Measurements from ENCODE around the gene CFAP69. TPM values are rescaled to one million over a fixed set of nuclear protein-coding genes. Genes with fewer than 3 reads are reported as not detected.

Gene CFAP69
- total RNA-seq, 1 donor from 2014 or later: 0.86 TPM

- Mint-ChIP-seq H3K4me1 (ENCODE audit: unreplicated experiment) (no peaks in the 10 kb centered on the region), H3K4me3 (ENCODE audit: unreplicated experiment) (no peak overlapping the region), H3K36me3 (ENCODE audit: unreplicated experiment) (no peaks in the 10 kb centered on the region), H3K27me3 (ENCODE audit: unreplicated experiment) (peaks cover 48% of the 10 kb centered on the region), H3K27ac (ENCODE audit: unreplicated experiment) (no peak overlapping the region), H3K9me3 (ENCODE audit: unreplicated experiment) (no peaks in the 10 kb centered on the region)
- TF ChIP-seq CTCF (IDR thresholded peaks at IDR 0.05): no peak
- DNase-seq (ENCODE audit: extremely low spot score, unreplicated experiment): no peak
Measured at GRCh38 chr7:90256778-90257177, 11.8 kb downstream of the CFAP69 start.

GRCh38 chr7:90261441-90261840 is 16.5 kb downstream of the CFAP69 start:
- no peaks in the 10 kb centered on the region for H3K36me3 Mint-ChIP-seq (ENCODE audit: unreplicated experiment)
- H3K27ac Mint-ChIP-seq (ENCODE audit: unreplicated experiment): no peak overlapping the region
- peaks cover 37% of the 10 kb centered on the region for H3K27me3 Mint-ChIP-seq (ENCODE audit: unreplicated experiment)
- H3K9me3 Mint-ChIP-seq (ENCODE audit: unreplicated experiment): no peaks in the 10 kb centered on the region
- no peak overlapping the region for H3K4me3 Mint-ChIP-seq (ENCODE audit: unreplicated experiment)
- no peak for DNase-seq (ENCODE audit: extremely low spot score, unreplicated experiment)
- H3K4me1 Mint-ChIP-seq (ENCODE audit: unreplicated experiment): no peaks in the 10 kb centered on the region
- TF ChIP-seq CTCF (IDR thresholded peaks at IDR 0.05): no peak

GRCh38 chr7:90262438-90262837 is 17.5 kb downstream of the CFAP69 start:
- no peaks in the 10 kb centered on the region for H3K9me3 Mint-ChIP-seq (ENCODE audit: unreplicated experiment)
- H3K27me3 Mint-ChIP-seq (ENCODE audit: unreplicated experiment): peaks cover 40% of the 10 kb centered on the region
- DNase-seq (ENCODE audit: extremely low spot score, unreplicated experiment): no peak
- H3K4me1 Mint-ChIP-seq (ENCODE audit: unreplicated experiment): no peaks in the 10 kb centered on the region
- TF ChIP-seq CTCF (IDR thresholded peaks at IDR 0.05): peak; percentile 56
- no peak overlapping the region for H3K27ac Mint-ChIP-seq (ENCODE audit: unreplicated experiment)
- no peak overlapping the region for H3K4me3 Mint-ChIP-seq (ENCODE audit: unreplicated experiment)
- no peaks in the 10 kb centered on the region for H3K36me3 Mint-ChIP-seq (ENCODE audit: unreplicated experiment)

GRCh38 chr7:90266808-90267207 is 21.8 kb downstream of the CFAP69 start:
- Mint-ChIP-seq H3K4me3 (ENCODE audit: unreplicated experiment) (no peak overlapping the region), H3K27me3 (ENCODE audit: unreplicated experiment) (peaks cover 48% of the 10 kb centered on the region), H3K9me3 (ENCODE audit: unreplicated experiment) (no peaks in the 10 kb centered on the region), H3K27ac (ENCODE audit: unreplicated experiment) (no peak overlapping the region), H3K4me1 (ENCODE audit: unreplicated experiment) (no peaks in the 10 kb centered on the region), H3K36me3 (ENCODE audit: unreplicated experiment) (no peaks in the 10 kb centered on the region)
- DNase-seq (ENCODE audit: extremely low spot score, unreplicated experiment): no peak
- no peak for TF ChIP-seq CTCF (IDR thresholded peaks at IDR 0.05)

GRCh38 chr7:90267263-90267858 is 22.4 kb downstream of the CFAP69 start:
- Mint-ChIP-seq H3K27ac (ENCODE audit: unreplicated experiment) (no peak overlapping the region), H3K4me3 (ENCODE audit: unreplicated experiment) (no peak overlapping the region), H3K27me3 (ENCODE audit: unreplicated experiment) (peaks cover 50% of the 10 kb centered on the region), H3K36me3 (ENCODE audit: unreplicated experiment) (no peaks in the 10 kb centered on the region), H3K9me3 (ENCODE audit: unreplicated experiment) (no peaks in the 10 kb centered on the region), H3K4me1 (ENCODE audit: unreplicated experiment) (no peaks in the 10 kb centered on the region)
- TF ChIP-seq CTCF (IDR thresholded peaks at IDR 0.05): no peak
- no peak for DNase-seq (ENCODE audit: extremely low spot score, unreplicated experiment)
